GM18502 (cell line): Measurements from ENCODE around the gene NOBOX.
"Not testable (repeated sequence)": the region's sequence is repeated elsewhere in the genome, so short reads cannot be mapped to it uniquely, and the experiment has no call there.

Source experiments
- ATAC-seq: cut with Tn5 transposase; IDR thresholded peaks from one replicate; pipeline ENCODE4 v1.9.1; 2021; ENCODE audit warnings: mild to moderate bottlenecking; ENCODE audit not compliant: unreplicated experiment, poor library complexity

NOBOX gene

GRCh38 chr7:144403649-144404061, at the start of gene NOBOX:
TSS of gene NOBOX (minus strand) at chr7:144403693.
- no peak for ATAC-seq

GRCh38 chr7:144452064-144452463, 48.6 kb upstream of the NOBOX start:
- ATAC-seq = no peak

- no peak for ATAC-seq
These were observed 42.1 kb upstream of the NOBOX start for GRCh38 chr7:144445590-144445989.

GRCh38 chr7:144439717-144440205, 36.3 kb upstream of the NOBOX start:
- no peak for ATAC-seq

GRCh38 chr7:144438759-144439158, 35.3 kb upstream of the NOBOX start:
- ATAC-seq = no peak

- ATAC-seq = peak; percentile 84
These were observed 34.1 kb upstream of the NOBOX start for GRCh38 chr7:144437370-144438191.

- ATAC-seq = no peak
These were observed 33.0 kb upstream of the NOBOX start for GRCh38 chr7:144436500-144436899.

GRCh38 chr7:144428431-144428830, 24.9 kb upstream of the NOBOX start:
- no peak for ATAC-seq

GRCh38 chr7:144427539-144427938, 24.0 kb upstream of the NOBOX start:
- ATAC-seq = not testable (repeated sequence)

GRCh38 chr7:144418931-144419330, 15.4 kb upstream of the NOBOX start:
- not testable (repeated sequence) for ATAC-seq

- no peak for ATAC-seq
These were observed 12.8 kb upstream of the NOBOX start for GRCh38 chr7:144416341-144416740.

- no peak for ATAC-seq
These were observed 12.4 kb upstream of the NOBOX start for GRCh38 chr7:144415858-144416257.

GRCh38 chr7:144414815-144415214, 11.3 kb upstream of the NOBOX start:
- ATAC-seq = no peak

GRCh38 chr7:144410441-144410840, 6.9 kb upstream of the NOBOX start:
- ATAC-seq = no peak

GRCh38 chr7:144408121-144408520, 4.6 kb upstream of the NOBOX start:
- ATAC-seq = no peak

- ATAC-seq = no peak
These were observed 3.9 kb upstream of the NOBOX start for GRCh38 chr7:144407266-144407931.

GRCh38 chr7:144404946-144405345, 1.5 kb upstream of the NOBOX start:
- ATAC-seq = no peak

GRCh38 chr7:144403102-144403501, 391 bp downstream of the NOBOX start:
- no peak for ATAC-seq

GRCh38 chr7:144401490-144401889, 2.0 kb downstream of the NOBOX start:
- ATAC-seq = no peak

GRCh38 chr7:144399946-144400345, 3.5 kb downstream of the NOBOX start:
- ATAC-seq = no peak

- no peak for ATAC-seq
These were observed 4.6 kb downstream of the NOBOX start for GRCh38 chr7:144398911-144399310.

GRCh38 chr7:144398291-144398690, 5.2 kb downstream of the NOBOX start:
- ATAC-seq = no peak
